Gastrocnemius medialis (tissue), 4 donors: Measurements from ENCODE around the gene SMURF2.

Experiments
- POLR2A ChIP-seq, 2 donors: fragments of 450-650 bp; IDR thresholded peaks; one replicate each; pipeline ENCODE4 v1.6.1; 2017; ENCODE audit warnings: antibody characterized with exemption in 2 of 2, mild to moderate bottlenecking in 2 of 2, moderate library complexity in 2 of 2
- TF ChIP-seq, protein P1 (sequence below), 5 experiments: fragments of 450-650 bp in 3 of 5; fragments of 200-600 bp in 2 of 5; sonication (generic) in 2 of 5; IDR thresholded peaks in 4 of 5; conservative IDR thresholded peaks in 1 of 5; 1 replicate in 4 of 5; 2 replicates in 1 of 5; pipeline ENCODE4 v1.5.1; 2016 to 2019; ENCODE audit warnings: antibody characterized with exemption in 5 of 5, mild to moderate bottlenecking in 3 of 5, moderate library complexity in 3 of 5

GRCh38 chr17:64630309-64631223, 31.5 kb downstream of the SMURF2 start:
- TF ChIP-seq, protein P1, sequence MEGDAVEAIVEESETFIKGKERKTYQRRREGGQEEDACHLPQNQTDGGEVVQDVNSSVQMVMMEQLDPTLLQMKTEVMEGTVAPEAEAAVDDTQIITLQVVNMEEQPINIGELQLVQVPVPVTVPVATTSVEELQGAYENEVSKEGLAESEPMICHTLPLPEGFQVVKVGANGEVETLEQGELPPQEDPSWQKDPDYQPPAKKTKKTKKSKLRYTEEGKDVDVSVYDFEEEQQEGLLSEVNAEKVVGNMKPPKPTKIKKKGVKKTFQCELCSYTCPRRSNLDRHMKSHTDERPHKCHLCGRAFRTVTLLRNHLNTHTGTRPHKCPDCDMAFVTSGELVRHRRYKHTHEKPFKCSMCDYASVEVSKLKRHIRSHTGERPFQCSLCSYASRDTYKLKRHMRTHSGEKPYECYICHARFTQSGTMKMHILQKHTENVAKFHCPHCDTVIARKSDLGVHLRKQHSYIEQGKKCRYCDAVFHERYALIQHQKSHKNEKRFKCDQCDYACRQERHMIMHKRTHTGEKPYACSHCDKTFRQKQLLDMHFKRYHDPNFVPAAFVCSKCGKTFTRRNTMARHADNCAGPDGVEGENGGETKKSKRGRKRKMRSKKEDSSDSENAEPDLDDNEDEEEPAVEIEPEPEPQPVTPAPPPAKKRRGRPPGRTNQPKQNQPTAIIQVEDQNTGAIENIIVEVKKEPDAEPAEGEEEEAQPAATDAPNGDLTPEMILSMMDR (IDR thresholded peaks at IDR 0.05 in 4 of 5, conservative IDR thresholded peaks at IDR 0.05 in 1 of 5) = no peak
- TF ChIP-seq POLR2A (IDR thresholded peaks at IDR 0.05) = no peak
